ENCODE data around the gene DIABLO.

DIABLO gene

GRCh38 chr12:122166422-122167349, 59.2 kb downstream of the DIABLO start:
- Histone ChIP-seq H3K4ac (ENCODE audit: low read depth, low read length) (no peak overlapping the region), H3K18ac (ENCODE audit: low read length) (no peak overlapping the region), H3K79me2 (ENCODE audit: control insufficient read depth, insufficient read depth, low read length) (no peaks in the 10 kb centered on the region), H4K8ac (ENCODE audit: low read depth, low read length) (no peak overlapping the region), H3K56ac (ENCODE audit: low read length) (no peak overlapping the region), H3K36me3 (ENCODE audit: control insufficient read depth, insufficient read depth, low read length) (no peaks in the 10 kb centered on the region), H2BK5ac (ENCODE audit: low read length) (no peak overlapping the region), H2AK5ac (ENCODE audit: low read length) (no peak overlapping the region), H3K27ac (ENCODE audit: low read depth, low read length) (no peak overlapping the region), H3K23ac (ENCODE audit: low read length) (no peak overlapping the region), H2BK120ac (ENCODE audit: low read depth, low read length) (no peak overlapping the region), H3K4me1 (ENCODE audit: control insufficient read depth, low read depth, low read length) (no peaks in the 10 kb centered on the region), H3K4me3 (ENCODE audit: low read length) (no peak overlapping the region), H3K79me1 (ENCODE audit: low read length) (no peaks in the 10 kb centered on the region), H4K5ac (ENCODE audit: low read length) (no peak overlapping the region), H3K4me2 (ENCODE audit: low read length) (no peak overlapping the region), H3K9ac (ENCODE audit: low read length) (no peak overlapping the region), H2BK15ac (replicated peaks; ENCODE audit: low read depth) (no peak overlapping the region), H3K27me3 (ENCODE audit: insufficient read depth, low read length, poor library complexity) (no peaks in the 10 kb centered on the region)
- no peak for DNase-seq
- WGBS (ENCODE audit: extremely low coverage, insufficient coverage, low lambda C conversion rate): no CpG with 5 or more reads among the region's 22 CpGs

GRCh38 chr12:122162976-122163375, 62.9 kb downstream of the DIABLO start:
- H3K9ac ChIP-seq (ENCODE audit: low read length): no peak overlapping the region
- no peak overlapping the region for H4K5ac ChIP-seq (ENCODE audit: low read length)
- no peak overlapping the region for H3K4me3 ChIP-seq (ENCODE audit: low read length)
- no CpG with 5 or more reads among the region's 3 CpGs for WGBS (ENCODE audit: extremely low coverage, insufficient coverage, low lambda C conversion rate)
- H2BK15ac ChIP-seq (replicated peaks; ENCODE audit: low read depth): no peak overlapping the region
- no peaks in the 10 kb centered on the region for H3K79me1 ChIP-seq (ENCODE audit: low read length)
- no peak overlapping the region for H3K4ac ChIP-seq (ENCODE audit: low read depth, low read length)
- no peak overlapping the region for H4K8ac ChIP-seq (ENCODE audit: low read depth, low read length)
- DNase-seq: no peak
- H2BK5ac ChIP-seq (ENCODE audit: low read length): no peak overlapping the region
- no peaks in the 10 kb centered on the region for H3K4me1 ChIP-seq (ENCODE audit: control insufficient read depth, low read depth, low read length)
- no peak overlapping the region for H3K4me2 ChIP-seq (ENCODE audit: low read length)
- no peak overlapping the region for H3K18ac ChIP-seq (ENCODE audit: low read length)
- H3K23ac ChIP-seq (ENCODE audit: low read length): no peak overlapping the region
- no peak overlapping the region for H3K56ac ChIP-seq (ENCODE audit: low read length)
- no peak overlapping the region for H2BK120ac ChIP-seq (ENCODE audit: low read depth, low read length)
- H3K79me2 ChIP-seq (ENCODE audit: control insufficient read depth, insufficient read depth, low read length): no peaks in the 10 kb centered on the region
- no peaks in the 10 kb centered on the region for H3K27me3 ChIP-seq (ENCODE audit: insufficient read depth, low read length, poor library complexity)
- no peak overlapping the region for H3K27ac ChIP-seq (ENCODE audit: low read depth, low read length)
- H2AK5ac ChIP-seq (ENCODE audit: low read length): no peak overlapping the region
- H3K36me3 ChIP-seq (ENCODE audit: control insufficient read depth, insufficient read depth, low read length): no peaks in the 10 kb centered on the region

GRCh38 chr12:122161682-122162081, 64.2 kb downstream of the DIABLO start:
- Histone ChIP-seq H3K79me2 (ENCODE audit: control insufficient read depth, insufficient read depth, low read length) (no peaks in the 10 kb centered on the region), H3K18ac (ENCODE audit: low read length) (no peak overlapping the region), H4K8ac (ENCODE audit: low read depth, low read length) (no peak overlapping the region), H2BK120ac (ENCODE audit: low read depth, low read length) (no peak overlapping the region), H3K27ac (ENCODE audit: low read depth, low read length) (no peak overlapping the region), H3K4me2 (ENCODE audit: low read length) (no peak overlapping the region), H3K4me3 (ENCODE audit: low read length) (no peak overlapping the region), H3K23ac (ENCODE audit: low read length) (no peak overlapping the region), H2AK5ac (ENCODE audit: low read length) (no peak overlapping the region), H3K4ac (ENCODE audit: low read depth, low read length) (no peak overlapping the region), H4K5ac (ENCODE audit: low read length) (no peak overlapping the region), H3K36me3 (ENCODE audit: control insufficient read depth, insufficient read depth, low read length) (no peaks in the 10 kb centered on the region), H2BK15ac (replicated peaks; ENCODE audit: low read depth) (no peak overlapping the region), H2BK5ac (ENCODE audit: low read length) (no peak overlapping the region), H3K4me1 (ENCODE audit: control insufficient read depth, low read depth, low read length) (no peaks in the 10 kb centered on the region), H3K27me3 (ENCODE audit: insufficient read depth, low read length, poor library complexity) (no peaks in the 10 kb centered on the region), H3K56ac (ENCODE audit: low read length) (no peak overlapping the region), H3K79me1 (ENCODE audit: low read length) (no peaks in the 10 kb centered on the region), H3K9ac (ENCODE audit: low read length) (no peak overlapping the region)
- no CpG with 5 or more reads among the region's 8 CpGs for WGBS (ENCODE audit: extremely low coverage, insufficient coverage, low lambda C conversion rate)
- no peak for DNase-seq

- no peak overlapping the region for H3K56ac ChIP-seq (ENCODE audit: low read length)
- no peak overlapping the region for H2AK5ac ChIP-seq (ENCODE audit: low read length)
- no peak overlapping the region for H2BK15ac ChIP-seq (replicated peaks; ENCODE audit: low read depth)
- H3K79me2 ChIP-seq (ENCODE audit: control insufficient read depth, insufficient read depth, low read length): no peaks in the 10 kb centered on the region
- no peaks in the 10 kb centered on the region for H3K79me1 ChIP-seq (ENCODE audit: low read length)
- no peak overlapping the region for H3K4me3 ChIP-seq (ENCODE audit: low read length)
- H3K9ac ChIP-seq (ENCODE audit: low read length): no peak overlapping the region
- H3K4me2 ChIP-seq (ENCODE audit: low read length): no peak overlapping the region
- H3K36me3 ChIP-seq (ENCODE audit: control insufficient read depth, insufficient read depth, low read length): no peaks in the 10 kb centered on the region
- no peaks in the 10 kb centered on the region for H3K27me3 ChIP-seq (ENCODE audit: insufficient read depth, low read length, poor library complexity)
- H3K18ac ChIP-seq (ENCODE audit: low read length): no peak overlapping the region
- DNase-seq: no peak
- no peak overlapping the region for H2BK120ac ChIP-seq (ENCODE audit: low read depth, low read length)
- H2BK5ac ChIP-seq (ENCODE audit: low read length): no peak overlapping the region
- no peak overlapping the region for H3K4ac ChIP-seq (ENCODE audit: low read depth, low read length)
- H3K4me1 ChIP-seq (ENCODE audit: control insufficient read depth, low read depth, low read length): no peaks in the 10 kb centered on the region
- H4K5ac ChIP-seq (ENCODE audit: low read length): no peak overlapping the region
- H4K8ac ChIP-seq (ENCODE audit: low read depth, low read length): no peak overlapping the region
- H3K27ac ChIP-seq (ENCODE audit: low read depth, low read length): no peak overlapping the region
- no peak overlapping the region for H3K23ac ChIP-seq (ENCODE audit: low read length)
- no CpG with 5 or more reads among the region's 11 CpGs for WGBS (ENCODE audit: extremely low coverage, insufficient coverage, low lambda C conversion rate)
Measured at GRCh38 chr12:122160761-122161160, 65.1 kb downstream of the DIABLO start.

- no peak overlapping the region for H3K4me2 ChIP-seq (ENCODE audit: low read length)
- no peak overlapping the region for H3K9ac ChIP-seq (ENCODE audit: low read length)
- no peak overlapping the region for H3K23ac ChIP-seq (ENCODE audit: low read length)
- no peaks in the 10 kb centered on the region for H3K27me3 ChIP-seq (ENCODE audit: insufficient read depth, low read length, poor library complexity)
- H3K56ac ChIP-seq (ENCODE audit: low read length): no peak overlapping the region
- no peaks in the 10 kb centered on the region for H3K4me1 ChIP-seq (ENCODE audit: control insufficient read depth, low read depth, low read length)
- no peak overlapping the region for H2AK5ac ChIP-seq (ENCODE audit: low read length)
- H3K79me1 ChIP-seq (ENCODE audit: low read length): no peaks in the 10 kb centered on the region
- H3K4ac ChIP-seq (ENCODE audit: low read depth, low read length): no peak overlapping the region
- no peak overlapping the region for H2BK120ac ChIP-seq (ENCODE audit: low read depth, low read length)
- no peak overlapping the region for H4K5ac ChIP-seq (ENCODE audit: low read length)
- H2BK5ac ChIP-seq (ENCODE audit: low read length): no peak overlapping the region
- no peaks in the 10 kb centered on the region for H3K36me3 ChIP-seq (ENCODE audit: control insufficient read depth, insufficient read depth, low read length)
- peak; percentile 66 for DNase-seq
- no CpG with 5 or more reads among the region's 4 CpGs for WGBS (ENCODE audit: extremely low coverage, insufficient coverage, low lambda C conversion rate)
- H3K18ac ChIP-seq (ENCODE audit: low read length): no peak overlapping the region
- H3K79me2 ChIP-seq (ENCODE audit: control insufficient read depth, insufficient read depth, low read length): no peaks in the 10 kb centered on the region
- no peak overlapping the region for H2BK15ac ChIP-seq (replicated peaks; ENCODE audit: low read depth)
- no peak overlapping the region for H3K4me3 ChIP-seq (ENCODE audit: low read length)
- no peak overlapping the region for H3K27ac ChIP-seq (ENCODE audit: low read depth, low read length)
- H4K8ac ChIP-seq (ENCODE audit: low read depth, low read length): no peak overlapping the region
Measured at GRCh38 chr12:122159882-122160281, 66.0 kb downstream of the DIABLO start.

Measured in mesendoderm (in vitro differentiated cells).